Neural progenitor cell (in vitro differentiated cells): ENCODE data around the gene NSD1.

ENCODE experiments used
- EZH2 ChIP-seq: fragments of 200-600 bp; sonication (generic); IDR thresholded peaks from 2 replicates; pipeline ENCODE4 v1.6.1; 2017; ENCODE audit warnings: antibody characterized with exemption, mild to moderate bottlenecking, moderate library complexity
- EZH2phosphoT487 ChIP-seq: fragments of 200-600 bp; sonication (generic); IDR thresholded peaks from 2 replicates; pipeline ENCODE4 v1.6.1; 2017; ENCODE audit warnings: antibody characterized with exemption
- TF ChIP-seq, protein P1 (sequence below): fragments of 200-600 bp; sonication (generic); IDR thresholded peaks from 2 replicates; pipeline ENCODE4 v1.5.1; 2017; ENCODE audit warnings: antibody characterized with exemption, mild to moderate bottlenecking

DNA sequence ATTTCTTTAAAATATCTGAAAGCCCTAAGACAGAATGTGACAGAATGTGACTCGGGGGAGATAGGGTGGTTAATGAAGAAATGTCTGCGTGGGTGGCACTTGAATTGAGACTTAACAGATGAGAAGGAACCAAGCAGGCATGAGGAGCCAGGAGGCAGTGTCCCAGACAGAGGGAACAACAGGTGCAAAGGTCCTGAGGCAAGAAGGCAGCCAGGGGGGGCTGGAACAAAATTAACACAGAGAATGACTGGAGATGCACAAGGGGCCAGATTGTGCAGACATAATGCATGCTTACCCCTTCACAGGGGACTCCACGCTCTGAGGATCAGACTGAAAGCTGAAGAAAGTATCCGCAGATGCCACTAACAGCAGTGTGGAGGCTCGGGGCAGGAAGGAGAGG, 216.2 kb downstream of the NSD1 start:
- no peak for TF ChIP-seq EZH2
- TF ChIP-seq, protein P1, sequence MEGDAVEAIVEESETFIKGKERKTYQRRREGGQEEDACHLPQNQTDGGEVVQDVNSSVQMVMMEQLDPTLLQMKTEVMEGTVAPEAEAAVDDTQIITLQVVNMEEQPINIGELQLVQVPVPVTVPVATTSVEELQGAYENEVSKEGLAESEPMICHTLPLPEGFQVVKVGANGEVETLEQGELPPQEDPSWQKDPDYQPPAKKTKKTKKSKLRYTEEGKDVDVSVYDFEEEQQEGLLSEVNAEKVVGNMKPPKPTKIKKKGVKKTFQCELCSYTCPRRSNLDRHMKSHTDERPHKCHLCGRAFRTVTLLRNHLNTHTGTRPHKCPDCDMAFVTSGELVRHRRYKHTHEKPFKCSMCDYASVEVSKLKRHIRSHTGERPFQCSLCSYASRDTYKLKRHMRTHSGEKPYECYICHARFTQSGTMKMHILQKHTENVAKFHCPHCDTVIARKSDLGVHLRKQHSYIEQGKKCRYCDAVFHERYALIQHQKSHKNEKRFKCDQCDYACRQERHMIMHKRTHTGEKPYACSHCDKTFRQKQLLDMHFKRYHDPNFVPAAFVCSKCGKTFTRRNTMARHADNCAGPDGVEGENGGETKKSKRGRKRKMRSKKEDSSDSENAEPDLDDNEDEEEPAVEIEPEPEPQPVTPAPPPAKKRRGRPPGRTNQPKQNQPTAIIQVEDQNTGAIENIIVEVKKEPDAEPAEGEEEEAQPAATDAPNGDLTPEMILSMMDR = no peak
- no peak for TF ChIP-seq EZH2phosphoT487
